ENCODE results near the gene TRIML1.
"Not testable (repeated sequence)": the region's sequence is repeated elsewhere in the genome, so short reads cannot be mapped to it uniquely, and the experiment has no call there.

TRIML1 gene

GRCh38 chr4:188154668-188155405 lies 15.6 kb downstream of the TRIML1 start:
- no peak for DNase-seq (ENCODE audit: low read depth)

- no peak for DNase-seq (ENCODE audit: low read depth)
Measured at GRCh38 chr4:188158336-188158735, 19.1 kb downstream of the TRIML1 start.

GRCh38 chr4:188159513-188160226 lies 20.4 kb downstream of the TRIML1 start:
- not testable (repeated sequence) for DNase-seq (ENCODE audit: low read depth)

GRCh38 chr4:188160406-188160805 lies 21.2 kb downstream of the TRIML1 start:
- DNase-seq (ENCODE audit: low read depth): no peak

GRCh38 chr4:188161167-188161566 lies 21.9 kb downstream of the TRIML1 start:
- DNase-seq (ENCODE audit: low read depth): no peak

- DNase-seq (ENCODE audit: low read depth): no peak
Measured at GRCh38 chr4:188162698-188163097, 23.5 kb downstream of the TRIML1 start.

GRCh38 chr4:188168726-188169373 lies 29.6 kb downstream of the TRIML1 start:
- no peak for DNase-seq (ENCODE audit: low read depth)

GRCh38 chr4:188171551-188171950 lies 32.3 kb downstream of the TRIML1 start:
- no peak for DNase-seq (ENCODE audit: low read depth)

GRCh38 chr4:188175288-188175687 lies 36.0 kb downstream of the TRIML1 start:
- no peak for DNase-seq (ENCODE audit: low read depth)

- no peak for DNase-seq (ENCODE audit: low read depth)
Measured at GRCh38 chr4:188177997-188178675, 38.9 kb downstream of the TRIML1 start.

GRCh38 chr4:188178806-188179205 lies 39.6 kb downstream of the TRIML1 start:
- no peak for DNase-seq (ENCODE audit: low read depth)

- no peak for DNase-seq (ENCODE audit: low read depth)
Measured at GRCh38 chr4:188187106-188187505, 47.9 kb downstream of the TRIML1 start.

GRCh38 chr4:188190461-188190860 lies 51.2 kb downstream of the TRIML1 start:
- DNase-seq (ENCODE audit: low read depth): no peak

- no peak for DNase-seq (ENCODE audit: low read depth)
Measured at GRCh38 chr4:188194421-188194820, 55.2 kb downstream of the TRIML1 start.

- no peak for DNase-seq (ENCODE audit: low read depth)
Measured at GRCh38 chr4:188195389-188195985, 56.2 kb downstream of the TRIML1 start.

GRCh38 chr4:188196134-188196735 lies 57.0 kb downstream of the TRIML1 start:
- DNase-seq (ENCODE audit: low read depth): no peak

Measured in non-pigmented ciliary epithelial cell (primary cell).